Measurements from ENCODE around the gene RASSF10.

The RASSF10 gene

DNA sequence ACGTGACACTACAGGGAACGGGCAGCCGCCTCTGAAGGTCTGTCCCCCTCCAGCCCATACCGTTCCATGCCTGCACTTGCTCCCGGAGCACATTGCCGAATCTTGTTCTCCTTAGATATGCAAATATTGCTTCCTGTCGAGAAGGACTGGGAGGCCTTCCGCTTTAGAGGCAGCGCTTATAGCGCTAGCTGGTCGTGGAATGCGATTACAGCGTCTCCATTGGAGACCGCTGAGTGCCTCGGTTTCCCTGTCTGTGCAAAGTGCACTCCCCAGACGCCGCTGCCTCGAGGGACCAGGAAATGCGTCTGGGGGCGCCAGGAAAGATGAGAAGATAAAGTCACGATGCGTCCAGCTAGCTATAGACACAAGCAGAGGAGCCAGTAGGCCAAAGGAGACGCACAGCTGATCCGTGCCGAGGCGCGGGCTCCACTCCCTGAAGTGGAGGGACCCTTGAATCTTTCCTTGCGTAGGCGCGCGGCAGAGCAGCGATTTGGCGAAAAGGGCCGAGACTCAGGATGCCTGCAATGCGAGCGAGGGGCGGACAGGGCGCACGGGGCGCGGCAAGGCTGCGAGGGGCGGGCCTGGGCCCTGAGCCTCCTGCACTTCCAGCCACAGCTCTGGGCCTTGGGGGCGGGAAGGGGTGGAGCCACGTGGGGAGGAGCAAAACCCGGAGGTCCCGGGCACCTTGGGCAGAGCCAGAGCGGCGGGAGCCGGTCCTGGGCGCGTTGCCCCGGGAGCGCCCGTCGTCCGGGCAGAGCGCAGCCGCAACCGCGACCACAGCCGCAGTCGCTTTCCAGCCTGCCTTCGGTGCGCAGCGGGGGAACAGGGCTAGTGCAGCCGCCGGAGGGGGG lies at the start of gene RASSF10:
Gene RASSF10, plus strand, starts transcription at position 692 of the 851 bp plus-strand sequence. CDS start 261 bp downstream, outside the sequence.
- DNase-seq (ENCODE audit: low spot score) = peak; percentile 93

GRCh38 chr11:12961615-12962014 lies 47.5 kb upstream of the RASSF10 start:
- no peak for DNase-seq (ENCODE audit: low spot score)

- DNase-seq (ENCODE audit: low spot score) = no peak
These were observed 46.8 kb upstream of the RASSF10 start for GRCh38 chr11:12962306-12962705.

- DNase-seq (ENCODE audit: low spot score) = no peak
These were observed 46.1 kb upstream of the RASSF10 start for GRCh38 chr11:12963051-12963450.

GRCh38 chr11:12963792-12964536 lies 45.2 kb upstream of the RASSF10 start:
- peak; percentile 83 for DNase-seq (ENCODE audit: low spot score)

GRCh38 chr11:12964650-12965049 lies 44.5 kb upstream of the RASSF10 start:
- DNase-seq (ENCODE audit: low spot score) = no peak

- DNase-seq (ENCODE audit: low spot score) = no peak
These were observed 43.1 kb upstream of the RASSF10 start for GRCh38 chr11:12966002-12966401.

DNA sequence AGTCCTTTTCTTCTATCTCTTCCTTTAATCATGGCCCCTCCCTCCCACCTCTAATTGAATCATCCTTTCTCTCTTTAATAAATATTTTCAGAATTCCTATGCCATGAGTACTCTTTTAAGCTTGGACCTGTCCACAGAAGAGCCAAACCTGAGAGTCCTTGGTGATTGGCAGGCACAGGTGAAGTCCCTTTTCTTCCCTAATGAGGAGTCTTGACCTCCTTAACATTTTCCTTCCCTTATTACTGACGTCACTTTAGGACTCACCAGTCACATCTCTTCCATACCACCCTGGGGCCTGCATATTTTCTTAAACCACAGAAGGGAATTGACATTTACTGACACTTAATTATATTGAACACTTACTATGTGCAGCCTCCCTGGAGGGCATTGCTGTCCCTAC lies 41.0 kb upstream of the RASSF10 start:
- DNase-seq (ENCODE audit: low spot score) = no peak

DNA sequence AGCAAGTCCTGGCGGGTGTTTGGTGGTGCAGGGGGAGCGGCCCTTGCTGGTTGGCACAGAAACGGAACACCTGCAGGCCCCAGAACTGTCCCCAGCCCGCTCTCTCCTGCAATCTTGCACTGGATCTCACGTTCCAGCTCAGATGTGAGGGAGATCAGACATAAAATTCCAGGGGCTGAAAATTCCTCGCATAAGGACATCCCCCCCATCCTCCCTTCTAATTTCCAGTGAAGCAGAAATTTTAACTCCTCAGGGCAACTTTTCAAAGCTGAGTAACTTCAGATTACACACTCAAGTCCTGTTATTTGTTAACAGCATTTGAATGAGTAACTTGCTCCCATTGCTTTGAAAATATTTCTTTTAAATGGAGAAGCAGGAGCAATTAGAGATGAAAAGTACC lies 40.3 kb upstream of the RASSF10 start:
- no peak for DNase-seq (ENCODE audit: low spot score)

DNA sequence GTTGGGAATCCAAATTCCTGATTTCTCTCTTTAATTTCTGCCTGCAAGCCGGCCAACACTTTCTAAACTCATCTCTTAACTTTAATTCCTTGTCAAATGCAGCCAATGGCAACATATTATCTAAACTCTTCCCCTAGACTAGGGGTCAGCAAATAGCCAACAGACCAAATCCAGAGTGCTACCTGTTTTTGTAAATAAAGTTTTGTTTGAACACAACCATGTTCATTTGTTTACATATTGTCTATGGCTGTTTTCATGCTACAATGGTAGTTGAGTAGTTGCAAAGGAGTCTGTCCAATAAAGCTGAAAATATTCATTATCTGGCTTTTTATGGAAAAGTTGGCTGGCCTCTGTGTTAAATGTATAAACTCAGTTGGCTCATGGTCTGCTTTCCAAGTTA lies 37.2 kb upstream of the RASSF10 start:
- no peak for DNase-seq (ENCODE audit: low spot score)

DNA sequence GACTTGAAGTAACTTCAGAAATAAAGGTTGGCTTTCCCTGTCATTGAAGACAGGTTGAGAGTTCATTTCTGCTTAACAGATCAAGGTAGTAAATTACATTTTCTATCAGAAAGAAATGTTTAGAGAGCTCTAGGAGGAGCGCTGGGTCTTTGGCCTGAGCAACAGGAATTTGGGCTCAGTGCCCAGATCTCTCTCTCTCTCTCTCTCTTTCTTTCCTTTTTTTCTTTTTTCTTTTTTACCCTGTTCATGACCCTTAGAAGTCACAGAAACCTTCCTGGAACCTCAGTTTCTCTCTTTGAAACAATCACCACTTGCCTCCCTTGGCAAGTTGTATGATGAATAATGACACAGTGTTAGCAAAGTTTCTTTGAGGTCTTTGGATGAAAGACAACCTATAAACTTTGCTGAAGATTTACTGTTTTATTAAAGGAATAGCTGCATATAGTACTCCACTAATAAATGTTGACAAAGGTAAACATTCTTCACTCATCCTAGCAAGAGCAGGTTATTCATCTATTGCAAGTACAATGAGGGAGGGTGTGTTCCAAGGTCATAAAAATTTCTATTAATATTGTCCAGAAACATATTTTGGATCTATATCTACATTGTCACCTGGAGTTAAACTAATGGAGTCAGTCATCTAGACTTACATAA lies 35.5 kb upstream of the RASSF10 start:
- DNase-seq (ENCODE audit: low spot score) = no peak

DNA sequence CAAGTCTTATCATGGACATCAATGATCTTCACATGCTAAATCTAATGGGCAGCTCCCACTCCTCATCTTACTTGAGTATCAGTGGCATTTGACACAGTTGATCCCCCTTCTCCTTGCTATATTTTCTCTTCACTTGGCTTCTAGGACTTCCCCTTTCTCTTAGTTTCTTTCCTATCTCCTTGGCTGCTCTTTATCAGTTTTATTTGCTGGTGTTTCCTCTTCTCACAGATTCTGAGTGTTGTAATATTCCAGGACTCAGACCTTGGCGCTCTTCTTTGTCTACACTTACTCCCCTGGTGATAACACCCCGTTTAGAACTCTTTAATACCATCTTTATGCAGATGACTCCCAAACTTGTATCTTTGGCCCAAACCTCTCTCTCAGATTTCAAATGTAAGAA lies 33.9 kb upstream of the RASSF10 start:
- no peak for DNase-seq (ENCODE audit: low spot score)

DNA sequence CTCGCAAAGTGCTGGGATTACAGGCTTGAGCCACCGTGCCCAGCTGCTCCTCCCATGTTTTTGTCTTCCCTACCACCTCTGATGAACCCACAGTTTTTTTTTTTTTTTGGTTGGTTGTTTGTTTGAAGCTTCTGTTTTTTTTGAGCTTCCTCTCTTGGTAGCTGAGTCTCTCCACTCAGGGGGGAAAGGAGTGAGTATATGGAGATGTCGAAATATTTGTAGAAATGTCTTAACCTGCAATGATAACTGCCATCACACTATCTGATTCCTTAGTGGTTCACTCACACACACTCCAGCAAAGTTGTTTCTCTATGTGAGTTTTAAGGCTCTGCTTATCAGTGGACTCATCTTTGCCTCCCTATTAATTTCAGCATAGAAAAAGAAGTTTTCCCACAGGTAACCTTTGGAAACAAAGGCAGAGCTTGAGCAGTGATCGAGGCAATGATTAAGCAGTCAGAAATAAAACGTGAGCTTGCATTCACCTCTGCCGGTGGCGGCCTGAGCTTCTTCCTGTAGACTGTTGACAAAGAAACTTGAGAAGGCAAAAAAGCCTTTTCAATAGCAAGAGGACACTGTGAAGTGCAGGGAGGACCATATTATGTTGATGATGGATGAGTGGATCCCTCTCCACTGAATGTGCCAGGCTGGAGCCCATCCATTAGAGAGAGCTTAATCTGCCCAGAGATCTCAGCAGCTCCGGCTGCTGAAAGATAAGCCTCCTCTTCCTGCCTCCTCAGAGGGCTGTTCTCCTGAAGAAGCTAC lies 29.0 kb upstream of the RASSF10 start:
- no peak for DNase-seq (ENCODE audit: low spot score)

GRCh38 chr11:12981676-12982522 lies 27.2 kb upstream of the RASSF10 start:
- DNase-seq (ENCODE audit: low spot score) = no peak

DNA sequence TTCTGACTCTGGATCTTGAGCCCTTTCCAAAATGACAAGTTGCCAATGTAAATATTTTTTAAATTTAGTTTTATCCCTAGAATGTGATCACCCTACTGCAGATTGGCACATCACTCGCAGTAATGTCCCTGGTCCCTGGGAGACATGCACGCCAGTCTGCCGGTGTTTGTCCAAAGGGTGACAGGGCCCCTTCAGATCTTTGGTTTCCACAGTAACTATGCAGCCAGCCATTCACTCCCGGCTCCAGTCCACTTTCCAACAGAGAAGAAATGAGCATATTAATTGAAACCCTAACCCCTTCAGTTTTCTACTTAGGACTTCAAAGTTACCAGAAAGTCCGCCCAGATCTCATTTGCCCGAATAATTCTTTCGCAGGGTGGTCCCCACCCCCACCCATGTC lies 25.8 kb upstream of the RASSF10 start:
- no peak for DNase-seq (ENCODE audit: low spot score)

GRCh38 chr11:12986194-12986898 lies 22.8 kb upstream of the RASSF10 start:
- DNase-seq (ENCODE audit: low spot score) = no peak

GRCh38 chr11:12989428-12990161 lies 19.5 kb upstream of the RASSF10 start:
- no peak for DNase-seq (ENCODE audit: low spot score)

DNA sequence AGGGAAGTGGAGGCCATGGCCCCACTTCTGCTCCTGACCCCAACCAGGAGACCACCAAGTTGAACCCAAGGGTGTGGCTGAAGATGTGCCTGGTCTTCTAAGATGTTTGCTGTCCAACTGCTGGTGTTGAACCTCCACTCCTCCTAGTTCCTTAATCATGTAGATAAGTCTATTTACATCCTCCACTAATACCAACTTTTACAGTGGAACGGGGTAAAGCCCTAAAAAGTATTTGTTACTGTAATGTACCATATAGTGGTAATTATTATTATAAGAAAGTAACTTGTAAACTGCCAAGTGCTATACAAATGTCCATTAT lies 19.0 kb upstream of the RASSF10 start:
- DNase-seq (ENCODE audit: low spot score) = no peak

- no peak for DNase-seq (ENCODE audit: low spot score)
These were observed 17.7 kb upstream of the RASSF10 start for GRCh38 chr11:12991426-12991825.

DNA sequence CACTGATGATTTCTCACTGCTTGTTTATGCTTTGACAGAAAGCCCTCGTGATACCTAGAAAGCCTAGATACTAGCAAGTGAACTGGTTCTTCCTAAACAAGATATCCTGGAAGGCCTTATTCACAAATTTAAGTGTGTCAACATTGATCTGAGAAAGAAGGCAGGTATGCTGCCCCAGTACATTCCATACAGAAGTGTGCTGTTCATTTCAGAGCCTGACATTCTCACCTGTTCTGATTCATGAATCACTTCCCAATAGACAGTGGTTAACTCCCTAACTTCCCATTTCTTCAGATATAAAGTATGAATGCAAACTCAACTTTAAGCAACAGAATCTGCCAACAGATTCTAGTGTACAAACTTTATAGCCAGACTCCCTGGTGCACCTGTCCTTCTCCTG lies 15.5 kb upstream of the RASSF10 start:
- DNase-seq (ENCODE audit: low spot score) = no peak

All from ecto neural progenitor cell (in vitro differentiated cells).